DMS153 treated with DMSO at 0.1 percent for 48 hours (cell line): Measurements from ENCODE around the gene CAPNS1.
A peak's percentile ranks its signal among the peaks of the same experiment; 100 is the strongest.
"Not testable (repeated sequence)": the region's sequence is repeated elsewhere in the genome, so short reads cannot be mapped to it uniquely, and the experiment has no call there.

Experiments
- DNase-seq: peaks from one replicate; lab custom pipeline; 2025; ENCODE audit not compliant: unreplicated experiment; lab: John Stamatoyannopoulos, UW

Gene CAPNS1

GRCh38 chr19:36149673-36150406, 10.0 kb downstream of the CAPNS1 start:
- no peak for DNase-seq

GRCh38 chr19:36150586-36150985, 10.7 kb downstream of the CAPNS1 start:
- DNase-seq: no peak

- no peak for DNase-seq
Observed at GRCh38 chr19:36151144-36152018, 11.5 kb downstream of the CAPNS1 start.

DNA sequence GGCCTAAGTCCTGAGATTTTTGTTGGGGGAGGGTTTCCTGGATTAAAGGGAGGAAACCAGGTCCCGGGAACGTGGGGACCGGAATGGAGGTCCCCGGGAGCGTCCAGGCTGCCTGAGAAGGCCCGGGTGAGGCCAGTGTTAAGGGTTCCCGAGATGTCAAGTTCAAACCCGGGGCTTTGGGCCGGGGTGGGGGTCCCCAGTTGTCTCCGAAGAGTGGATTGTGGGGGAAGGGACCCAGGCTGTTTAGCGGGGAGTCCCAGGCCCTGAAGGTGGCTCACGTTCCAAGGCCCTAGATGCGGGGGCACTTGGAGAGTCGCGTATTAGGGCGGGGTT, 12.1 kb downstream of the CAPNS1 start:
- no peak for DNase-seq

GRCh38 chr19:36152352-36153091, 12.7 kb downstream of the CAPNS1 start, which contains the start of gene COX7A1:
TSS of gene COX7A1 (minus strand) at chr19:36152447. CDS start at chr19:36152407, 40 bp downstream.
- DNase-seq: no peak

DNA sequence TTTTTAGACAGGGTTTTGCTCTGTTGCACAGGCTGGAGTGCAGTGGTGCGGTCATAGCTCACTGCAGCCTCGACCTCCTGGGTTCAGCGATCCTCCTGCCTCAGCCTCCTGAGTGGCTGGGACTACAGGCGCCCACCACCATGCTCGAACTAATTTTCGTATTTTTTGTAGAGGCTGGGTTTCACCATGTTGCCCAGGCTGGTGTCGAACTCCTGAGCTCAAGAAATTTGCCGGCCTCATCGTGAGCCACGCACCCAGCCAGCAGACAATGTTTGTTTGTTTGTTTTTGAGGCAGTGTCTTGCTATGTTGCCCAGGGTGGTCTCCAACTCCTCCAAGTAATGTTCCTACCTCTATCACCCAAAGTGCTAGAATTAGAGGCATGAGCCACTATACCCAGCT, 13.3 kb downstream of the CAPNS1 start:
- DNase-seq: no peak

DNA sequence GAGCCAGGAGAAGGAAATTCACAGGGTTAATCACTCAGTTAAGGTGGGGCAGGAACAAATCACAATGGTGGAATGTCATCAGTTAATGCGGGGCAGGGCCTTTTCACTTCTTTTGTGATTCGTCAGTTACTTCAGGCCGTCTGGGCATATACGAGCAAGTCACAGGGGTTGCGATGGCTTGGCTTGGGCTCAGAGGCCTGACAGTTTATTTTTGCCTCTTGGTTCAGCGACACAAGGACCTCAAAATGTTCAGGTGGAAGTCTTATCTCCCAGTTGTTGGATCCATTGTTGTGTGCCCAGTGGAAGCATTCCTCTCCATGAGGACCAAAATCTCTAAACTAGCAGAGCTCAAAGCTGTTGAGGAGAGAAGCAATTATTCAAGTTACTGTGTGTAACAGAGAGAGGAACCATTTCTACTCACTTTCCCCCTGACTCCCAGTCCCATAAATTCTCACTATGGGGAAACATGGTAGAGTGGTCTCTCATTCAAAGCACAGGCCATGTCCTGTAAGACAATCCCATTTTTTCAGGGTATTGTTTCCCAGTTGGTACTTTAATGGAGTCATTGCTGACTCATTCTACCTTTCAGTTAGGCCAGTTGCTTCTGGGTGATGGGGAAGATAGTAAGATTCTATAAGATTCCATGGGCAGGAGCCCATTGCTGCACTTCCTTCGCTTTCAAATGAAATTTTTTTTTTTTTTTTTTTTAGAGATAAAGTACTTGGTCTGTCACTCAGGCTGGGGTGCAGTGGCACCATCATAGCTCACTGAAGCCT, 21.1 kb downstream of the CAPNS1 start:
- DNase-seq: no peak

- no peak for DNase-seq
Observed at GRCh38 chr19:36163813-36164212, 23.9 kb downstream of the CAPNS1 start.

GRCh38 chr19:36169084-36169760, 29.4 kb downstream of the CAPNS1 start:
- DNase-seq: peak; percentile 90

DNA sequence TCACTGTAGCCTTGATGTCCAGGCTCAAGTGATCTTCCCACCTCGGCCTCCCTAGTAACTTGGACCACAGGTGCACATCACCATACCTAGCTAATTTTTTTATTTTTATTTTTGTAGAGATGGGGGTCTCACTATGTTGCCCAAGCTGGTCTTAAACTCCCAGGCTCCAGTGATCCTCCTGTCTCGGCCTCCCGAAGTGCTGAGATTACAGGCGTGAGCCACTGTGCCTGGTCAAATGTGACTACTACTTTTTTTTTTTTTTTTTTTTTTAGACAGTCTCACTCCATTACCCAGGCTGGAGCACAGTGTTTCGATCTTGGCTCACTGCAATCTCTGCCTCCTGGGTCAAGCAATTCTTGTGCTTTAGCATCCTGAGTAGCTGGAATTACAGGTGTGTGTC, 33.0 kb downstream of the CAPNS1 start:
- DNase-seq: no peak

DNA sequence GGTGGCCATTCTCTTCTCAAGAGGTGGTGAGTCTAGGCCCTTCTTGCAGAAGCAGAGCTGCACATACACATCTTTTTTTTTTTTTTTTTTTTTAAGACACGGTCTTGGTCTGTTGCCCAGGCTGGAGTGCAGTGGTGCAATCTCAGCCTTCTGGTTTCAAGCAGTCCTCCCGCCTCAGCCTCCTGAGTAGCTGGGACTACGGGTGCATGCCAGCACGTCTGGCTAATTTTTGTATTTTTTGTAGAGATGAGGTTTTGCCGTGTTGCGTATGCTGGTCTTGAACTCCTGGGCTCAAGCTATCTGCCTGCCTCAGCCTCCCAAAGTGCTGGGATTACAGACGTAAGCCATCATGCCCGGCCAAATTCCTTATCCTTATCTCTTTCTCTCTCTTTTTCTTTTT, 34.0 kb downstream of the CAPNS1 start:
- not testable (repeated sequence) for DNase-seq

GRCh38 chr19:36179077-36179476, 39.2 kb downstream of the CAPNS1 start:
- not testable (repeated sequence) for DNase-seq

- no peak for DNase-seq
Observed at GRCh38 chr19:36182612-36183244, 42.9 kb downstream of the CAPNS1 start.

- DNase-seq: no peak
Observed at GRCh38 chr19:36183245-36183628, 43.4 kb downstream of the CAPNS1 start.

GRCh38 chr19:36186722-36187121, 46.9 kb downstream of the CAPNS1 start:
- not testable (repeated sequence) for DNase-seq

GRCh38 chr19:36196249-36196648, 56.4 kb downstream of the CAPNS1 start:
- no peak for DNase-seq

GRCh38 chr19:36198119-36198518, 58.3 kb downstream of the CAPNS1 start:
- DNase-seq: no peak
